Peyer's patch (tissue), 4 donors: Measurements from ENCODE around the gene LMO7.

ENCODE experiments used
- POLR2A ChIP-seq, 2 donors: fragments of 450-650 bp; IDR thresholded peaks; one replicate each; pipeline ENCODE4 v1.5.1; 2017; ENCODE audit warnings: antibody characterized with exemption in 2 of 2, mild to moderate bottlenecking in 2 of 2, moderate library complexity in 2 of 2
- TF ChIP-seq, protein P1 (sequence below), 6 experiments: fragments of 450-650 bp in 4 of 6; fragments of 200-600 bp in 2 of 6; sonication (generic) in 1 of 6; IDR thresholded peaks; one replicate each; pipeline ENCODE4 v1.5.1; 2017 to 2019; ENCODE audit warnings: antibody characterized with exemption in 6 of 6, mild to moderate bottlenecking in 3 of 6, moderate library complexity in 1 of 6

DNA sequence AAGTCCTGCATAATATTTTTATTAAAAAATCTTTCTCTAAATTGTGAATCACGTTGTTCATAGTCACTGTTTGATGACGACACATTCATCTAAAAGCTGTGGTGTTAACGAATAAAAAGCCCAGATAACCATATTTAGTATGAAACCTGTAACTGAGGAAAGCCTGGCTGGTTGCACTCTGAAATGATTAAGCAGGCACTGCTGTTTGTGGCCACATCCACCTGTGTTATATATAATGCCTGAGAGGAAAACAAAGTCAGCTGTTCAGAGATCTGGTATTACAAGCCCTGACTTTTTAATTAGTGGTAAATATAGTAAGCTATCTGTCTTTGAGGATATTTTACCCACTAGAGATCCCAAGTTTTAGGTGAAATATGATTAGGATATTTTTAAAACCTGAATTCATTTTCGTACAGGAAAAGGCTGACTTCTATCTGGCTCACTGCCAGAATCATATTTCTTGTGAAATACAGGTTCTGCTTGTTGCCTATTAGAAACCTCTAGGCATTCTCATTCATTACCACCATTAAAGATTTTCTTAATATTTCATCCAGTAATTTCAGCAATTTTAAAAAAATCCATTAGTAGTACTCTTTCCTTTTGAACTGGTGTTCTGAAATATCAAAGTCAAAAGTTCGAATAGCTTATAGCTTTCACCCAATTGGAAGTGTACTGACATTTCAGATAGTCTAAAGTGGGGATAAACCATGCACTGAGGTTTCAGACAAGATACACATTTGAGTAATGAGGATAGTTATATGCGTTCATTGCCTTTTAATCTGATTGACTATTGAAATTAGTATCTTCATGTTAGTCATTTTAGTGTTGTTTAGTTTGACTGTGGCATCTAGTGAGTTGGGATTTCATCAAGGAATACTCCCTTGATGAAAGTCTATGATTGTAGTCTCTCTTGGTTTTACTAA is 79.7 kb downstream of the LMO7 start:
- TF ChIP-seq, protein P1, sequence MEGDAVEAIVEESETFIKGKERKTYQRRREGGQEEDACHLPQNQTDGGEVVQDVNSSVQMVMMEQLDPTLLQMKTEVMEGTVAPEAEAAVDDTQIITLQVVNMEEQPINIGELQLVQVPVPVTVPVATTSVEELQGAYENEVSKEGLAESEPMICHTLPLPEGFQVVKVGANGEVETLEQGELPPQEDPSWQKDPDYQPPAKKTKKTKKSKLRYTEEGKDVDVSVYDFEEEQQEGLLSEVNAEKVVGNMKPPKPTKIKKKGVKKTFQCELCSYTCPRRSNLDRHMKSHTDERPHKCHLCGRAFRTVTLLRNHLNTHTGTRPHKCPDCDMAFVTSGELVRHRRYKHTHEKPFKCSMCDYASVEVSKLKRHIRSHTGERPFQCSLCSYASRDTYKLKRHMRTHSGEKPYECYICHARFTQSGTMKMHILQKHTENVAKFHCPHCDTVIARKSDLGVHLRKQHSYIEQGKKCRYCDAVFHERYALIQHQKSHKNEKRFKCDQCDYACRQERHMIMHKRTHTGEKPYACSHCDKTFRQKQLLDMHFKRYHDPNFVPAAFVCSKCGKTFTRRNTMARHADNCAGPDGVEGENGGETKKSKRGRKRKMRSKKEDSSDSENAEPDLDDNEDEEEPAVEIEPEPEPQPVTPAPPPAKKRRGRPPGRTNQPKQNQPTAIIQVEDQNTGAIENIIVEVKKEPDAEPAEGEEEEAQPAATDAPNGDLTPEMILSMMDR (IDR thresholded peaks at IDR 0.05), result no peak
- no peak for TF ChIP-seq POLR2A (IDR thresholded peaks at IDR 0.05)
